NCI-H82 treated with DMSO at 0.1 percent for 48 hours (cell line): ENCODE data around the gene PRKG2.

Experiments
- DNase-seq: peaks from one replicate; lab custom pipeline; 2025; ENCODE audit not compliant: unreplicated experiment; lab: John Stamatoyannopoulos, UW

PRKG2 gene

DNA sequence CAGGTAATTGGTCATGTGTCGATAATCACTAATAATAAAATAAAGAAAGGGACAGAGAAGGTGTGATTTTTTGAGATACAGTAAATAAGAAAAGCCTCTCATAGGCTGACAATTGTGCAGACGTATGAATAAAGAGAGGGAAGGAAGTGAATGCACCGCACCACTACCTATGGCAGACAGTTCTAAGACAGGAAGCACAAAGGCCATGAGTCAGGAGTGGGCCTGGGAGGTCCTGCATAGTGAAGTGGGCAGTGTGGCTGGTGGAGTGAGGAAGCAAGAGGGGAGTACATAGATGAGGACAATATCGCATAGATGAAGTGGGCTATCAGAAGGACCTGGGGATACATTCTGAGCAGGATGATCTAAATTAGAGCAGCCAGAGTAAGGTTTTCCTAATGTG lies 108.9 kb downstream of the PRKG2 start:
- DNase-seq: no peak

DNA sequence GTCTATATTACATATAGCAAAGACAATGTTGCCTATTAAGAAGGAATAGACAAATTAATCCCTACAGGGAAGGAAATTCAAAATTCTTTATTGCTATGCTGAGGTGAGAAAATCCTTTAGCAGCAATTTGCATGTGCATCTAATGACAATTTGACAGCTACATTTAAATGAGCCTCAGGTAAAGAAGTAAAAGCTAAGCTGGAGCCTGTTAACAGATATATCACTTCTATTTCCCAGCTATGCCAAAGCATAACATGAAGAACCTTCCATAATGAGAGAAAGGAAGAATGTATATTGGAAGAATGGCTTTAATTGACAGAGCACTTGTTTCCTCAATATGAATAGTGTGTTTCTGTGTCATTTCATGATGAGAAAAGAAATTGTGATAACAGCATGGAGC lies 112.9 kb downstream of the PRKG2 start:
- DNase-seq: no peak

GRCh38 chr4:81096566-81096965 lies 118.5 kb downstream of the PRKG2 start:
- no peak for DNase-seq

- DNase-seq: no peak
Observed at GRCh38 chr4:81095389-81095788, 119.6 kb downstream of the PRKG2 start.

GRCh38 chr4:81093720-81094401 lies 121.2 kb downstream of the PRKG2 start:
- DNase-seq: no peak

DNA sequence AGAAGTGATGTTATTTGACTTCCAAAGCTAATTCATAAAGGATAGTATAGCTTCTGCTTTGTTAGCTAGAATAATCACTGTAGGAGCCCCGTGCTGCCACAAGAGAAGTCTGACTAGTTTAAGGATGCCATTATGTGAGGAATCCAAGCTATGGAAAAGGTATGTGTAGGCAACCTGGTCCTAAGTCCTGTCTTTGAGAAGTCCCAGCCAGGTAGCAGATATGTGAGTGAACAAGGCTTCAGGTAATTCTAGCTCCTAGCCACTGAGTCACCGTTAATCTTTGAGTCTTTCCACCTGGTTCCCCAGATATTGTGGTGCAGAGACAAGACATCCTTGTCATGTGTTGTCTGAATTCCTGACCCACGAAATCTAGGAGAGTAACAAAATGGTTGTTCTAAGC lies 129.0 kb downstream of the PRKG2 start:
- no peak for DNase-seq

DNA sequence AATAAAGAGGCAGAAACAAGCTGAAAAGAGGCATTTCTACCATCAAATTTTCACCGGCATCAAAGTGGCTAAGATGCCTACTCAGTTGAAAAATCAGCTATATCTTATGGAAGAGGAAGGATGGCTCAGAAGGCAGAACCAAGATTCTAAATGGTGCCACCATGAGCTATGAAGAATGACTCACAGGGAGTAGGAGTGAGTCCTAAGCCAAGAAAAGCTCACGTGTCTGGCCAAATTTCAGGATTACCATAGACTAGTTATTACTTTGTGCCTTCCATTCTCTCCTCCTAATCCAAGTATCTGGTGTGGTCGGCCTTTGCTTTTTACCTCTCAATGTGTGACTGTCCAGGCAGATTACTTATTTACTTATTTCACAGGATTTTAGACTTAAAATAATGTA lies 129.7 kb downstream of the PRKG2 start:
- no peak for DNase-seq

DNA sequence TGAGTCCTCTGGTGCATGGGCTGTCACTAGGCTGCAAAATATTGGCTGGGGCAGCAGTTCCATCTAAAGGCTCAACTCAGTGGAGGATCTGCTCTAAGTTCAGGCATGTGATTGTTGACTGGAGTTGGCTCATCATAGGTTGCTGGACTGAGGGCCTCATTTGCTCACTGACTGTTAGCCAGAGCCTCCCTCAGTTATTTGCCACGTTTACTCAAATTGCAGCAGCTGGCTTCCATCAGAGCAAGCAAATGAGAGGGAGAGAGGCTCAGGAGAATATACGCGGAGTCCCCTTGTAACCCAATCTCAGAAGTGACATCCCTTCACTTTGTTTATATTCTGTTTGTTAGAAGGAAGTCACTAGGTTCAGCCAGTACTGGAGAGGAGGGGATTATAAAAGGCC lies 130.4 kb downstream of the PRKG2 start:
- no peak for DNase-seq

- DNase-seq: no peak
Observed at GRCh38 chr4:81084029-81084428, 131.0 kb downstream of the PRKG2 start.

DNA sequence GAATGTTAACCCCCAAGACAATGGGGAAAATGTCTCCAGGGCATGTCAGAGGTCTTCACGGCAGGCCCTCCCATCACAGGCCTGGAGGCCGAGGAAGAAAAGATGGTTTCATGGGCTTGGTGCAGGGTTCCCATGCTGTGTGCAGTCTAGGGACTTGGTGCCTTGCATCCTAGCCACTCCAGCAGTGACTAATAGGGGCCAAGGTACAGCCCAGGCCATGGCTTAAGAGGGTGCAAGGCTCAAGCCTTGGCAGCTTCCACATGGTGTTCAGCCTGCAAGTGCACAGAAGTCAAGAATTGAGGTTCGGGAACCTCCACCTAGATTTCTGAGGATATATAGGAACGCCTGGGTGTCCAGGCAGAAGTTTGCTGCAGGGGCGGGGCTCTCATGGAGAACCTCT lies 133.9 kb downstream of the PRKG2 start:
- no peak for DNase-seq

DNA sequence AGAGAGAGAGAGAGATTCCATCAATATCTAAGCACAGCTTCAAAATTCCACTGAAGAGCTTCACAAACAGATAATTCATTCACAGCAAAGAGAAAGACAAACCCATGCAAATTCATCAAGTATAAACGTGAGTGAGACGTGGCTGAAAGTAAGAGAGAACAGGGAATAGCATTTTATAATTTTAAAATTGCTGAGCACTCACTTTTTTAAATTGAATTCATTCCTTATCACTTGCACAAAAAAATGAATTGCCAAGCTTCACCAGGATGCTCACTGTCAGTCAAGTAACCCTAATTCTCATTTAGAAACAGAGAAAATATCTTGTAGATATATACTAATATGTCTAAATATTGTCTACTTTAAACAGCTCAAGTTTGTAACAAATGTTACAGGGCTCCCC lies 144.0 kb downstream of the PRKG2 start:
- no peak for DNase-seq

DNA sequence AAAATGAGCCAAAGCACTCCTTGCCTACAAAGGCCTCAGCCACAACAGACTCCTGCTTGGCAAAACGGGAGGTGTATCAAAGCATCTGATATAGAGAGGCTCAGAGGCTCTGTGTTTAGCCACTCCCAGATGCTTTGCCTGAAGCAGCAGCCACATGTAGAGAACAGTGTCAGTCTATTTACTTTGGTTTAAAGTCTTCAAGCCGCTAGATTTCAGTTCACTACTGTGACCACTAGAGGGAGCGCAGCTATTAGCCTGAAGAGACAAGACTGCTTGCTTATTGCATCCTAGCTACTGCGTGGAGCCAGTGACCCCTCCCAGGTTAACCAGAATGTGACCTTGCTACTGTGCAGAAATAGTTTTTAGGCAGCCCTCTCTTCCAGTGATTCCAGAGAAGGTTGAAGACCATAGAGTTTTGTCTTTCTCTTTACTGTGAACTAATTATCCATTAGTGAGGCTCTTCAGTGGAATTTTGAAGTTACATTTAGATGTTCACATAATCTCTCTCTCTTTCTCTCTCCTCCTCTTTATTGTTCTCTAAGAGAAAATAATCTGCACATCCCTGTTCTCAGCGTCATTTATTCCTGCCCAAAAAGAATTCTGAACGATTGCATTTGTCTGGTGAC lies 145.2 kb downstream of the PRKG2 start:
- DNase-seq: peak; percentile 82

DNA sequence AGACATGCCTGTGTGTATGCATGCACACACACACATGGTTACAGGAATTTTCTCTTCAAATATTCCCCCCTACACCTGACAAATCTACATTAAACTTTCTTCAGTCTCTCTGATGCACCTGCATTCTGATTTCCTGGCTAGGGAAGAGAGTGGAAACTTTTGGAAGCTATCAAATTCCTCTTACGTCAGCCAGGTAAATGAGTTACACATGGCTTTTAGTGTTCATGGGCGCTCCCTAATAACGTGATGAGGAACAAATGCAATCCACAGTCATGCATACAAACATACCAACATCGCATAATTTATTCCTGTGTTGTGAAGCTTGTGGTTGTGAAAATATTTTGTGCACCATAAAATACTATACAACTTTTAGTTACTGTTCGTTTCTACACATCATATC lies 149.6 kb downstream of the PRKG2 start:
- DNase-seq: no peak

DNA sequence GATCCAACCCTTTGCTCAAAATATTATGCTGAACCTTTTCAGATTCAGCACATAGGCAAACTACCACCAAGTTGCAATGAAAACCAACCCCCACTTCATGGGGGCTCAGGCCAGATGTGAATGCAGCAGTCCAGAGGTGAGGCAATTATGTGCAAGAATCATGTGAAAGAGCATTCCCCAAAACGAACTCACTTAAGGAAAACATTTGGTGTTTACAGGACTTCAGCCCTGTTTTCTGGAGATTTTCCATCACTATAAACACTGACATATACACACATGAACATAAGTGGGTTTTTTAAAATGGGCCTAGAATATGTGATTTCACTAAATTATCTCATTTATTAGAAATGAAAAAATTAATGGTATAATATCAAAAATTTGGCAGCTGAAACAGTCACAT lies 153.0 kb downstream of the PRKG2 start:
- DNase-seq: no peak

DNA sequence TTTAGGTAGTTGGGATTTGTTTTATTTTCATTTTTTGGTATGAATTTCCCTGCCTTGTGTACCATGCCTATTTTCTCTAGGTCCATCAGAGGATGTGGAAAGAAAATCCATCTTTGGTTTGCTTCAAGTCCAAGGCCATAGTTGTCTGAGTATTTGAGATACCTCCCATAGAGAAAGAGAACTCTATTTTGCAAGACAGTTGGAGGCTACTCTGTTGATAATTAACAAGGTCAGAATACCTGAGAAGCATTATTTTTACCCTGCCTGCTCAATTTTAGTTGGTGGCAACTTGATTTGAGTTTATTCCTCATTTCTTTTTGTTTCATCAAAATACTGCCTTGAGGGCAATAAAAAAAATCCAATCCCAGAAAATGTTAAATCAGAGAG lies 153.7 kb downstream of the PRKG2 start:
- no peak for DNase-seq

- DNase-seq: no peak
Observed at GRCh38 chr4:81060587-81061343, 154.3 kb downstream of the PRKG2 start.

DNA sequence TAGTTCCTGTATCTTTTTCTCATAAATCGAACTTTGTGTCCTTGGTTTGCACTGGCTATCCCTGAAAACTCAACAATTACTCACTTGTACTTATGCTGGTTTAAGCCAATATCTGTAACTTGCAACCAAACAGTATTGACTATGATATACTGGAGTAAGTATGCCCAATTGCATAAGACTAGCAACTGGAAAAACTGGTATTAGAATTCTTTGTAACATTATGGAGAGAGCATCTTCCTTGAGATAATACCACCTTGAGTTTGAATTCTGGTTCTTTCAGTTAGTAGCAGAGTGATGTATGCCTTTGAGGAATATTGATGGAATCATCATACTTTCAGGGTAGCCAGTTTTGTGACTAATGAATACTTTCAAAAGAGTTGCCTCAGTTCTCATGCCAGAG lies 156.4 kb downstream of the PRKG2 start:
- no peak for DNase-seq

- peak; percentile 81 for DNase-seq
Observed at GRCh38 chr4:81052119-81053068, 162.6 kb downstream of the PRKG2 start.

DNA sequence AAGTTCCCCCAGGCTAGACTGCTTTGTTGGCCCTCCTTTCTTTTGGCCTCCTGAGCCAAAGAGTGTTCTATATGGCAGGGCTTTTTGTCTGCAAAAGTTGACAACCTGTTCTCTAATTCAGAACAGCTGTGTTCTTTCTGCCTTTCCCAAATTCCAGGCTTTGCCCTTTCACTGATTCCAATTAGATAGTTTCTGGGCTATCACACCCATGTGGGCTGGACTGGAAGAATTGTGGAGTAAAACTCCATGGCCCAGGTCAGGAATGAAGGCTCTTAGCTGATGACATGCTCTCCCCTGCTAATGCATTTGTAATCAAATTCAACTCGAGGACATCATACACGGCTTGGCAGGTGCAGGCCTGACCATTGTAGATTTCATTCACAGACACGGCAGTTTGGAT lies 165.1 kb downstream of the PRKG2 start:
- no peak for DNase-seq

DNA sequence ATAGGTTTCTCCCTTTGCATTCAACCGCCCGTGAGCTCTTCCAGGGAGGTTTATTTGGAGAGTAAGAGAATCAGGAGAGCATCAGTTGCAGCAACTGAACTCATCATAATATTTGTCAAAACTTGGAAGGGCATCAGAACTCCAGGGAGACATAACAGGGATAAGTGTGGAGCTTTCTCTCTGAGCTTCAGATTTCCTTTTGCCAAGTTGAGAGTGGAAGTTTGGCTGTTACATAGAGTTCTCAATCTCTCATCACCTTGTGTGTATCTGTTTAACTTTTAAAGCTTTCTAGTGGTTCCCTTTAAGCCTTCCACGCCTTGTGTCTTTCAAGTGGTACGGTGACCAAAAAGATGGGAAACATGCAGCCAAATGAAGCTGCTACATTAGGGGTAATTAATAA lies 165.7 kb downstream of the PRKG2 start:
- DNase-seq: no peak
